HCEC 1CT (cell line): ENCODE data around the gene FECH.

Experiments
- DNase-seq: peaks from one replicate; pipeline ENCODE4 v3.0.0-alpha.2; 2017

Gene FECH

GRCh38 chr18:57579934-57580333 lies 6.6 kb downstream of the FECH start:
- DNase-seq, result no peak

GRCh38 chr18:57576316-57576715 lies 10.2 kb downstream of the FECH start:
- no peak for DNase-seq

- DNase-seq, result no peak
These were observed 11.0 kb downstream of the FECH start for GRCh38 chr18:57575542-57575941.

GRCh38 chr18:57574866-57575265 lies 11.6 kb downstream of the FECH start:
- DNase-seq, result no peak

GRCh38 chr18:57570162-57570561 lies 16.3 kb downstream of the FECH start:
- no peak for DNase-seq

- DNase-seq, result no peak
These were observed 17.4 kb downstream of the FECH start for GRCh38 chr18:57569133-57569532.

GRCh38 chr18:57561728-57562423 lies 24.6 kb downstream of the FECH start:
- peak; percentile 43 for DNase-seq

GRCh38 chr18:57561261-57561660 lies 25.2 kb downstream of the FECH start:
- no peak for DNase-seq

- DNase-seq, result no peak
These were observed 27.2 kb downstream of the FECH start for GRCh38 chr18:57559314-57559713.

- DNase-seq, result no peak
These were observed 31.4 kb downstream of the FECH start for GRCh38 chr18:57555134-57555533.

GRCh38 chr18:57550510-57550909 lies 36.0 kb downstream of the FECH start:
- no peak for DNase-seq

- no peak for DNase-seq
These were observed 39.2 kb downstream of the FECH start for GRCh38 chr18:57547260-57547659.

- no peak for DNase-seq
These were observed 41.4 kb downstream of the FECH start for GRCh38 chr18:57544936-57545660.

GRCh38 chr18:57543560-57543959 lies 42.9 kb downstream of the FECH start:
- no peak for DNase-seq

- peak; percentile 30 for DNase-seq
These were observed 43.6 kb downstream of the FECH start for GRCh38 chr18:57542812-57543427.

GRCh38 chr18:57542126-57542525 lies 44.4 kb downstream of the FECH start:
- peak; percentile 63 for DNase-seq

- DNase-seq, result no peak
These were observed 46.8 kb downstream of the FECH start for GRCh38 chr18:57539702-57540101.

GRCh38 chr18:57538614-57539013 lies 47.9 kb downstream of the FECH start:
- no peak for DNase-seq

GRCh38 chr18:57534511-57534909 lies 52.0 kb downstream of the FECH start:
- DNase-seq, result no peak

GRCh38 chr18:57533868-57534510 lies 52.5 kb downstream of the FECH start:
- DNase-seq, result no peak

GRCh38 chr18:57533006-57533867 lies 53.3 kb downstream of the FECH start:
- DNase-seq, result no peak

- DNase-seq, result no peak
These were observed 57.4 kb downstream of the FECH start for GRCh38 chr18:57529151-57529550.
